ENCODE data around the gene MACROD2. TPM values are rescaled to one million over a fixed set of nuclear protein-coding genes. Genes with fewer than 3 reads are reported as not detected.

MACROD2 gene
- total and polyA plus RNA-seq, 2 of the 4 experiments (the other 2 are of a cell fraction): not detected

DNA sequence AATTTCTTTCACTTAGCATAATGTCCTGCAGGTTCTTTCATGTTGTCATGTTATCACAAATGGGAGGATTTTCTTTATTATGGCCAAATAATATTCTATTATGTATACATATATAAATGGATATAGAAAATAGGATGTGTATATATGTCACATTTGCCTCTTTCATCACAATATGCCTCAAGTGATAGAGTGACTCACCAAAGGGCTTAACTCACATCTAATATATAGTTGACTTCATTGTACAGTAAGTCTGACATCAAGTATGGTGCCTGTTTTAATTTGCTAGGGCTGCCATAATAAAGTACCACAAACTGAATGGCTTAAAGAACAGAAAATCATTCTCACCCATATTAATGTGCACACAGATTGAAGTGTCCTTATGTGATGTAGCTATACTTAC is 778.2 kb downstream of the MACROD2 start:
- Histone ChIP-seq H4K20me1 (ENCODE audit: insufficient read depth, low read length) (no peaks in the 10 kb centered on the region), H2BK20ac (ENCODE audit: low read depth, low read length) (no peak overlapping the region), H2BK120ac (ENCODE audit: low read depth, low read length) (no peak overlapping the region), H3K18ac (ENCODE audit: low read depth, low read length) (no peak overlapping the region), H2AK5ac (ENCODE audit: low read depth, low read length) (no peak overlapping the region), H3K4me3 (ENCODE audit: insufficient read depth, low read depth, low read length) (no peak overlapping the region), H3K23ac (ENCODE audit: low read depth, low read length) (no peak overlapping the region), H2BK5ac (ENCODE audit: low read depth, low read length, poor library complexity, severe bottlenecking) (no peak overlapping the region), H3K36me3 (ENCODE audit: control insufficient read depth, insufficient read depth, low read length) (no peaks in the 10 kb centered on the region), H2BK15ac (ENCODE audit: low read depth, low read length) (no peak overlapping the region), H3K9ac (ENCODE audit: low read depth, low read length) (no peak overlapping the region), H3K27ac (ENCODE audit: insufficient read depth, low read length) (no peak overlapping the region), H3K14ac (replicated peaks; ENCODE audit: low read depth, low read length) (no peak overlapping the region), H3K9me3 (ENCODE audit: control insufficient read depth, insufficient read depth, low read length) (peaks cover 3% of the 10 kb centered on the region; the same call in 1 of the 2 replicates), H3K79me1 (ENCODE audit: low read depth in 1 of 2, low read length in 2 of 2) (no peaks in the 10 kb centered on the region), H3K4me1 (ENCODE audit: control insufficient read depth, insufficient read depth, low read length) (no peaks in the 10 kb centered on the region), H2AK9ac (replicated peaks; ENCODE audit: low read depth, low read length, poor library complexity) (no peak overlapping the region), H3K56ac (ENCODE audit: extremely low read depth, insufficient read depth, low read length) (no peak overlapping the region), H3K27me3 (ENCODE audit: control insufficient read depth, insufficient read depth, low read length) (no peaks in the 10 kb centered on the region), H3K9me1 (ENCODE audit: insufficient read depth, low read length) (no peaks in the 10 kb centered on the region), H3K4me2 (ENCODE audit: low read depth, low read length) (no peak overlapping the region), H3K4ac (ENCODE audit: low read depth, low read length) (no peak overlapping the region), H2AFZ (replicated peaks; ENCODE audit: low read length, poor library complexity) (no peak overlapping the region), H4K91ac (ENCODE audit: insufficient read depth, low read depth, low read length) (no peak overlapping the region), H4K8ac (ENCODE audit: low read depth in 2 of 2, low read length in 2 of 2) (no peak overlapping the region), H4K5ac (ENCODE audit: low read depth, low read length) (no peak overlapping the region)
- CTCF ChIA-PET: no interaction called here
- in situ Hi-C loops (cut with MboI; ENCODE audit: low sequenced_read_pairs): no loop called here
- dilution Hi-C loops (cut with HindIII; ENCODE audit: low sequenced_read_pairs, unreplicated experiment): no loop called here
- POLR2A ChIA-PET (ENCODE audit: unreplicated experiment): interaction anchor here (0.6 kb wide), 1 partner anchor 305 kb away, joined by 4 read pairs; no protein-coding TSS in a partner anchor
- intact Hi-C loops (cut with micrococcal nuclease): no loop called here
- ATAC-seq (ENCODE audit: low read depth): no peak
- no peak for TF ChIP-seq NFE2L2 (IDR thresholded peaks at IDR 0.05; ENCODE audit: low read depth, low read length)
- TF ChIP-seq SMC3 (IDR thresholded peaks at IDR 0.05; ENCODE audit: low read depth, low read length): no peak
- no peak for TF ChIP-seq RCOR1 (IDR thresholded peaks at IDR 0.05; ENCODE audit: insufficient replicate concordance, low read length)
- no peak for TF ChIP-seq CEBPB (IDR thresholded peaks at IDR 0.05; ENCODE audit: low read depth, low read length)
- TF ChIP-seq FOS (IDR thresholded peaks at IDR 0.05; ENCODE audit: low read depth, low read length): no peak
- TF ChIP-seq POLR2A (IDR thresholded peaks at IDR 0.05; ENCODE audit: low read depth, low read length): no peak
- no peak for TF ChIP-seq CHD1 (IDR thresholded peaks at IDR 0.05; ENCODE audit: low read depth, low read length)
- TF ChIP-seq, protein P1, sequence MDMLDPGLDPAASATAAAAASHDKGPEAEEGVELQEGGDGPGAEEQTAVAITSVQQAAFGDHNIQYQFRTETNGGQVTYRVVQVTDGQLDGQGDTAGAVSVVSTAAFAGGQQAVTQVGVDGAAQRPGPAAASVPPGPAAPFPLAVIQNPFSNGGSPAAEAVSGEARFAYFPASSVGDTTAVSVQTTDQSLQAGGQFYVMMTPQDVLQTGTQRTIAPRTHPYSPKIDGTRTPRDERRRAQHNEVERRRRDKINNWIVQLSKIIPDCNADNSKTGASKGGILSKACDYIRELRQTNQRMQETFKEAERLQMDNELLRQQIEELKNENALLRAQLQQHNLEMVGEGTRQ (IDR thresholded peaks at IDR 0.05; ENCODE audit: low read depth, low read length): no peak
- TF ChIP-seq RAD21 (IDR thresholded peaks at IDR 0.05; ENCODE audit: low read length): no peak
- no peak for TF ChIP-seq MXI1 (IDR thresholded peaks at IDR 0.05; ENCODE audit: borderline replicate concordance, low read depth, low read length)
- TF ChIP-seq, protein P2, sequence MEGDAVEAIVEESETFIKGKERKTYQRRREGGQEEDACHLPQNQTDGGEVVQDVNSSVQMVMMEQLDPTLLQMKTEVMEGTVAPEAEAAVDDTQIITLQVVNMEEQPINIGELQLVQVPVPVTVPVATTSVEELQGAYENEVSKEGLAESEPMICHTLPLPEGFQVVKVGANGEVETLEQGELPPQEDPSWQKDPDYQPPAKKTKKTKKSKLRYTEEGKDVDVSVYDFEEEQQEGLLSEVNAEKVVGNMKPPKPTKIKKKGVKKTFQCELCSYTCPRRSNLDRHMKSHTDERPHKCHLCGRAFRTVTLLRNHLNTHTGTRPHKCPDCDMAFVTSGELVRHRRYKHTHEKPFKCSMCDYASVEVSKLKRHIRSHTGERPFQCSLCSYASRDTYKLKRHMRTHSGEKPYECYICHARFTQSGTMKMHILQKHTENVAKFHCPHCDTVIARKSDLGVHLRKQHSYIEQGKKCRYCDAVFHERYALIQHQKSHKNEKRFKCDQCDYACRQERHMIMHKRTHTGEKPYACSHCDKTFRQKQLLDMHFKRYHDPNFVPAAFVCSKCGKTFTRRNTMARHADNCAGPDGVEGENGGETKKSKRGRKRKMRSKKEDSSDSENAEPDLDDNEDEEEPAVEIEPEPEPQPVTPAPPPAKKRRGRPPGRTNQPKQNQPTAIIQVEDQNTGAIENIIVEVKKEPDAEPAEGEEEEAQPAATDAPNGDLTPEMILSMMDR (conservative IDR thresholded peaks at IDR 0.05; ENCODE audit: low read depth, low read length): no peak
- TF ChIP-seq, protein P3, sequence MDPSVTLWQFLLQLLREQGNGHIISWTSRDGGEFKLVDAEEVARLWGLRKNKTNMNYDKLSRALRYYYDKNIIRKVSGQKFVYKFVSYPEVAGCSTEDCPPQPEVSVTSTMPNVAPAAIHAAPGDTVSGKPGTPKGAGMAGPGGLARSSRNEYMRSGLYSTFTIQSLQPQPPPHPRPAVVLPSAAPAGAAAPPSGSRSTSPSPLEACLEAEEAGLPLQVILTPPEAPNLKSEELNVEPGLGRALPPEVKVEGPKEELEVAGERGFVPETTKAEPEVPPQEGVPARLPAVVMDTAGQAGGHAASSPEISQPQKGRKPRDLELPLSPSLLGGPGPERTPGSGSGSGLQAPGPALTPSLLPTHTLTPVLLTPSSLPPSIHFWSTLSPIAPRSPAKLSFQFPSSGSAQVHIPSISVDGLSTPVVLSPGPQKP (IDR thresholded peaks at IDR 0.05; ENCODE audit: borderline replicate concordance, low read depth, low read length): no peak
- no peak for TF ChIP-seq RFX5 (IDR thresholded peaks at IDR 0.05; ENCODE audit: low read depth, low read length)
- no peak for TF ChIP-seq MAFK (IDR thresholded peaks at IDR 0.05; ENCODE audit: low read depth, low read length)
- TF ChIP-seq MAZ (IDR thresholded peaks at IDR 0.05; ENCODE audit: borderline replicate concordance, low read depth, low read length): no peak
- TF ChIP-seq BHLHE40 (IDR thresholded peaks at IDR 0.05; ENCODE audit: low read depth, low read length): no peak
- BruUV-seq (replicated peaks): no TSS peak
- no peak for DNase-seq

Measured in IMR-90 (cell line).